ENCODE results near the gene VARS2. TPM values are rescaled to one million over a fixed set of nuclear protein-coding genes. Genes with fewer than 3 reads are reported as not detected.

The VARS2 gene
- total RNA-seq, 1 experiment from 2014 or later: 68.2 TPM

DNA sequence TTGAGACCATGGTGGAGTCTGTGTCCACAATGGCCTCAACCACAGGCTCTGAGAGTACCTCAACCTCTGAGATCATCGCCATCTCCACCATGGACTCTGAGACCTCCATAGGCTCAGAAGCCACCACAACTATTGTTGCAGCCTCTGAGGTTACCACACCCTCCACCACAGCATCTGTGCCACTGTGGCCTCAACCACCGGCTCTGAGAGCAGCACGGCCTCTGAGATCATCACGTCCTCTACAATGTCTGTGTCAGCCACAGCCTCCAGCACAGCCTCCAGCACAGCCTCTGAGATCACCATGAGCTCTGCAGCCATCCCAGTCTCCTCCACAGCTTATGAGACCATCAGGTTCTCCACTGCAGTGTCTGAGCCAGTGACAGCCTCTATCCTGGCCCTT is 50.0 kb downstream of the VARS2 start:
- Histone ChIP-seq H4K20me1 (ENCODE audit: control insufficient read depth, insufficient read depth, insufficient read length) (no peaks in the 10 kb centered on the region), H2BK15ac (ENCODE audit: low read depth, low read length) (no peak overlapping the region)
- peaks cover 18% of the 10 kb centered on the region for H3K27me3 Mint-ChIP-seq (ENCODE audit: low read depth)

More for the DNA sequence above, 50.0 kb downstream of the VARS2 start:
- H3K9me3 ChIP-seq (ENCODE audit: control insufficient read depth, low read depth, low read length): no peaks in the 10 kb centered on the region
- no peak overlapping the region for H4K8ac ChIP-seq (replicated peaks; ENCODE audit: insufficient read length, low read depth, low read length)
- H3K23me2 ChIP-seq (ENCODE audit: insufficient read length, low read depth, low read length, poor library complexity, severe bottlenecking): no peaks in the 10 kb centered on the region
- no peak overlapping the region for H4K91ac ChIP-seq (ENCODE audit: insufficient read length, low read depth, low read length)
- H2AFZ ChIP-seq (ENCODE audit: low read length): no peak overlapping the region
- no peak overlapping the region for H3K27ac ChIP-seq (ENCODE audit: insufficient read length, low read depth, low read length)
- H3K23ac ChIP-seq (ENCODE audit: insufficient read length, low read depth, low read length): no peak overlapping the region
- TF ChIP-seq, protein P1, sequence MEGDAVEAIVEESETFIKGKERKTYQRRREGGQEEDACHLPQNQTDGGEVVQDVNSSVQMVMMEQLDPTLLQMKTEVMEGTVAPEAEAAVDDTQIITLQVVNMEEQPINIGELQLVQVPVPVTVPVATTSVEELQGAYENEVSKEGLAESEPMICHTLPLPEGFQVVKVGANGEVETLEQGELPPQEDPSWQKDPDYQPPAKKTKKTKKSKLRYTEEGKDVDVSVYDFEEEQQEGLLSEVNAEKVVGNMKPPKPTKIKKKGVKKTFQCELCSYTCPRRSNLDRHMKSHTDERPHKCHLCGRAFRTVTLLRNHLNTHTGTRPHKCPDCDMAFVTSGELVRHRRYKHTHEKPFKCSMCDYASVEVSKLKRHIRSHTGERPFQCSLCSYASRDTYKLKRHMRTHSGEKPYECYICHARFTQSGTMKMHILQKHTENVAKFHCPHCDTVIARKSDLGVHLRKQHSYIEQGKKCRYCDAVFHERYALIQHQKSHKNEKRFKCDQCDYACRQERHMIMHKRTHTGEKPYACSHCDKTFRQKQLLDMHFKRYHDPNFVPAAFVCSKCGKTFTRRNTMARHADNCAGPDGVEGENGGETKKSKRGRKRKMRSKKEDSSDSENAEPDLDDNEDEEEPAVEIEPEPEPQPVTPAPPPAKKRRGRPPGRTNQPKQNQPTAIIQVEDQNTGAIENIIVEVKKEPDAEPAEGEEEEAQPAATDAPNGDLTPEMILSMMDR (conservative IDR thresholded peaks at IDR 0.05): no peak
- no peak overlapping the region for H3K56ac ChIP-seq (ENCODE audit: insufficient read length, low read depth, low read length)
- Mint-ChIP-seq H3K27ac (0 out of 7 replicates have a peak overlapping the region, but pooled peaks of 1 of the 3 experiments have one; percentile 12), H3K36me3 (ENCODE audit: insufficient read depth in 1 of 3, low read depth in 3 of 3) (peaks cover 0 to 1% (median 0%) of the 10 kb centered on the region in 3 experiments; a peak in 1 of 7 replicates), H3K4me1 (peaks cover 4 to 14% of the 10 kb centered on the region in 2 experiments; a peak in 3 of 4 replicates), H3K4me3 (no peak overlapping the region), H3K9me3 (peaks cover 0 to 3% of the 10 kb centered on the region in 2 experiments; a peak in 2 of 5 replicates)
- no peak overlapping the region for H2BK12ac ChIP-seq (ENCODE audit: insufficient read length, low read depth, low read length)
- no peak overlapping the region for H2BK20ac ChIP-seq (ENCODE audit: low read depth, low read length, poor library complexity, severe bottlenecking)
- H2BK120ac ChIP-seq (ENCODE audit: low read depth, low read length, poor library complexity, severe bottlenecking): no peak overlapping the region
- no peak overlapping the region for H3T11ph ChIP-seq (ENCODE audit: low read length)
- H3K18ac ChIP-seq (ENCODE audit: insufficient read length, low read depth, low read length): no peak overlapping the region
- no peak overlapping the region for H2BK5ac ChIP-seq (ENCODE audit: insufficient read length, low read length)
- H3K9ac ChIP-seq (ENCODE audit: extremely low read depth, insufficient read length, low read length): no peak overlapping the region
- no peak overlapping the region for H3K14ac ChIP-seq (ENCODE audit: insufficient read depth, low read length)
- H3K4ac ChIP-seq (ENCODE audit: low read depth, low read length): no peak overlapping the region
- H3K4me2 ChIP-seq (ENCODE audit: insufficient read depth, insufficient read length, low read length): no peak overlapping the region
- H2AK5ac ChIP-seq (ENCODE audit: insufficient read length, low read length): no peak overlapping the region
- DNase-seq: no peak
- H3K79me2 ChIP-seq (ENCODE audit: insufficient read depth, low read length): no peaks in the 10 kb centered on the region
- no CpG with 5 or more reads among the region's 4 CpGs for WGBS (ENCODE audit: extremely low coverage, insufficient read length, low lambda C conversion rate)
- no peaks in the 10 kb centered on the region for H3K4me1 ChIP-seq (ENCODE audit: insufficient read depth, low read length)
- no peaks in the 10 kb centered on the region for H3K79me1 ChIP-seq (ENCODE audit: insufficient read depth, low read depth, low read length, poor library complexity, severe bottlenecking)
- no peaks in the 10 kb centered on the region for H3K27me3 ChIP-seq (ENCODE audit: insufficient read depth, low read length)
- no peak overlapping the region for H4K5ac ChIP-seq (ENCODE audit: insufficient read length, low read depth, low read length)
